Measurements from ENCODE around the gene UTS2R.

The UTS2R gene

DNA sequence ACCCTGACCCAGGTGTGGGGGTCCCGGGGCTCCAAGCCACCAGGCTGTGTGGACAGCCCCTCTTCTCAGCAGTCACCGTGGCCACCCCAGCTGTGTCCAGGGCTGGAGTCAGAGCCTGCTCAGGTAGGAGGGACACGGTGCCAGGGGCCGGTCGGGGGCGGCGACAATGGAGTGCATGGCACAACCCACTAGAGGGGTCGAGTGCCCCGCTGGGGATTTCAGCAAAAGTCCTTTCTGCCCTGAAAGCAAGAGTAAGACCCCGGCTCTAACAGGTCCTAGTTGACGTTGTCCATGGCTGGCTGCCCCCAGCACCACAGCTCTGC is 11.3 kb downstream of the UTS2R start:
- TF ChIP-seq, protein P1, sequence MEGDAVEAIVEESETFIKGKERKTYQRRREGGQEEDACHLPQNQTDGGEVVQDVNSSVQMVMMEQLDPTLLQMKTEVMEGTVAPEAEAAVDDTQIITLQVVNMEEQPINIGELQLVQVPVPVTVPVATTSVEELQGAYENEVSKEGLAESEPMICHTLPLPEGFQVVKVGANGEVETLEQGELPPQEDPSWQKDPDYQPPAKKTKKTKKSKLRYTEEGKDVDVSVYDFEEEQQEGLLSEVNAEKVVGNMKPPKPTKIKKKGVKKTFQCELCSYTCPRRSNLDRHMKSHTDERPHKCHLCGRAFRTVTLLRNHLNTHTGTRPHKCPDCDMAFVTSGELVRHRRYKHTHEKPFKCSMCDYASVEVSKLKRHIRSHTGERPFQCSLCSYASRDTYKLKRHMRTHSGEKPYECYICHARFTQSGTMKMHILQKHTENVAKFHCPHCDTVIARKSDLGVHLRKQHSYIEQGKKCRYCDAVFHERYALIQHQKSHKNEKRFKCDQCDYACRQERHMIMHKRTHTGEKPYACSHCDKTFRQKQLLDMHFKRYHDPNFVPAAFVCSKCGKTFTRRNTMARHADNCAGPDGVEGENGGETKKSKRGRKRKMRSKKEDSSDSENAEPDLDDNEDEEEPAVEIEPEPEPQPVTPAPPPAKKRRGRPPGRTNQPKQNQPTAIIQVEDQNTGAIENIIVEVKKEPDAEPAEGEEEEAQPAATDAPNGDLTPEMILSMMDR (IDR thresholded peaks at IDR 0.05; ENCODE audit: extremely low read depth, missing control alignments) = no peak
- no peak for DNase-seq (ENCODE audit: low spot score)

DNA sequence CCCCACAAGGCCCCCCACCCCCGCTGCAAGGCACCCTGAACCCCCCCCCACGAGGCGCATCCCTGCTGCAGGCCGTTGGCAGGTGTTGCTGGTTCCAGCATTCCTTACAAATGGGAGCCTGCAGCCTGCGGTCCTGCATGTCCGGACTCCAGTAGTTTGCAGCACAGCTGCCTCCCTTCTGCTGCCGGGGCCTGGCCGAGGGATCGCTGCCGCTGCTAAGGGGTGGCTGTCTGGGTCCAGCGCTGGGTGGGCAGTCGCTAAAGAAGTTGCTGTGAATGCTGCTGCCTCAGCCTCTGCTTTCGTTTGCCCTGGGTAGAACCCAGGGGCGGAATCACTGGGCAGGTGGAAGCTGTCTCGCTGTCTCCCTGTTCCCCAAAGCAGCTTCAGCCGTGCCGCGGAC is 11.8 kb downstream of the UTS2R start:
- DNase-seq (ENCODE audit: low spot score) = no peak
- TF ChIP-seq, protein P1 (IDR thresholded peaks at IDR 0.05; ENCODE audit: extremely low read depth, missing control alignments) = no peak

DNA sequence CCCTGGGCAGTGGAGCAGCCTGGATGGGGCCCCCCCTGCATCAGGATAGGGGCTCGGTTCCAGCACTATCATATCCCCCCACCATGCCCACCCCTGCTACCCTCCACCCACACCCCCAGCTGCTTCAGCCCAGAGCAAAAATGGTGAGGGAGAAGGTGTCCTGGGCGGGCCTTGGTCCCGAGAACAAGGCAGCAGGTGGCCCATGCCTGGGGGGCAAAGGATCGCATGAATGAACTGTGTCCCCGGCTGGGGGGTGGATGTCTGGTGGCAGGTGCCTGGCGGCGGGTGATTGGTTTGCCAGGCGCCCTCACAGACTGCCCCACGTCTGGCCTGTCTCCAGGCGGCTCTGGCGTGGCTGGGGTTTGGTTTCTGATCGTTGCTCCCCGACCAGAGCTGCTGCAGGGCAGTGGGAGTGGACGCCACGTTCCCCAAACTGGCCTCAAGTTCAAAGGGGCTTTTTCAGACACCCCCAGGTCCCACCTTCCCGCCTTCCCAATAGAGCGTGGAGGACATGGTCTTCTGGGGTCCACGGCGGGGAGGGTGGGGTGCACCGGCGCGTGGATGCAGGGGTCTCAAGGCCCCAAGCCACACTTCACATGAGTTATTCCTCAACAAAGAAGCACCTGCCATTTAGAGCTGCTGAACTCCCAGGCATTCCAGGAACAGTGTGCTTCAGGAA is 12.6 kb downstream of the UTS2R start:
- DNase-seq (ENCODE audit: low spot score) = no peak
- TF ChIP-seq, protein P1 (IDR thresholded peaks at IDR 0.05; ENCODE audit: extremely low read depth, missing control alignments) = no peak

DNA sequence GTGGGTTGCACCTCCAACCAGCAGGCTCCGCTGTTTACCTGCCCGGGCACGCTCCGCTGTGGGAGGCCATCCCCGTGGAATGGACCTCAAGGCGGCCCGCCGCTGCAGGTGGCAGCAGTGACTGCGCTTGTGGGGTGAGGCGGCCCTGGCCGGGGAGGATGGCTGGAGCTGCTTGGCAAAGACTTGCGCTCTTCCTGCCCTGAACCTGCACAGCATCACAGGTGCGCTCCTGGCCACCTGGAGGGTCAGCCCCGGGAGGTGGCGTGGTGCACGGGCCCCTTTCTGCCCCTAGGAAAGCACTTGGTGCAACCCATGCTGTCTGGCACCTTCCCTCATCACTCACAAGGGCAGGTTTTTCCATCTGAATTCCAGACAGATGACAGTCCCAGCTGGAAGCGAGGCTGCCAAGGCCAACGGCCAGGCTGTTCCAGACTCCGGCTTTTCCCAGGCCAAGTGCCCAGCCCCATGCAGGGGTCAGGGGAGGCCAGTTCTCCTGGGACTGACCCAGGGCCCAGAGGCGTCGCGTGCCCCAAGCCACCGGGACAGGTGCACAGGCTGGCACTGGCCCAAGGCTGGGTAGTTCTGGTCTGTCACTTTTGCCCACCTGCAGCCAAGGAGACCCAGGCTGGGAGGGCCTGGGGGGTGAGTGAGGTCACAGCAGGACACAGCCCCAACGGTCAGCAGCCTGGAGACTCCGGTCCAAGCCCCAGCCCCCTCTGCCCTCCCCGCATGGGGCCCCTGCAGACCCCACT is 13.3 kb downstream of the UTS2R start:
- DNase-seq (ENCODE audit: low spot score) = no peak
- TF ChIP-seq, protein P1 (IDR thresholded peaks at IDR 0.05; ENCODE audit: extremely low read depth, missing control alignments) = no peak

GRCh38 chr17:82385559-82386254 is 14.1 kb downstream of the UTS2R start:
- DNase-seq (ENCODE audit: low spot score) = no peak
- TF ChIP-seq, protein P1 (IDR thresholded peaks at IDR 0.05; ENCODE audit: extremely low read depth, missing control alignments) = no peak

DNA sequence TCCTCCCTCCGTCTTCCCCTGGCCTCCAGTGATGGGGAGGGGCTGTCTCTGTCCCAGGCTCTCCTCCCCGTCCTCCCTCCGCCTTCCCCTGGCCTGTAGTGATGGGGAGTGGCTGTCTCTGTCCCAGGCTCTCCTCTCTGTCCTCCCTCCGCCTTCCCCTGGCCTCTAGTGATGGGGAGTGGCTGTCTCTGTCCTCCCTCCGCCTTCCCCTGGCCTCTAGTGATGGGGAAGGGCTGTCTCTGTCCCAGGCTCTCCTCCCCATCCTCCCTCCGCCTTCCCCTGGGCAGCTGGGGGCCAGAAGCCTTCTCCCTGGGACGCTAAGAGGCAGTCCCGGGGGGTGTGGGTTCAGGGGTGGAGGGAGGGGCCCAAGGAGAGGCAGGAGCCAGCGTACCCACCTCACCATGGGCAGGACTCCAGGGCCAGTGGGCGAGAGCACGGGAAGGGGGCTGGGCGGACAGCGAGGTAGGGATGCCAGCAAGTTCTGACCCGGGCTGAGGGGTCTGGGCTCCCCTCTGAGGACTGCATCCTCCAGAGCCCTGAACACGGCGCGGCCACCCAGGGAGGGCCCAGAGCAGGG is 14.8 kb downstream of the UTS2R start:
- TF ChIP-seq, protein P1 (IDR thresholded peaks at IDR 0.05; ENCODE audit: extremely low read depth, missing control alignments) = no peak
- no peak for DNase-seq (ENCODE audit: low spot score)
